Gastroesophageal sphincter (tissue), 3 donors: ENCODE measurements around the gene BOLA1.

Source experiments
- EP300 ChIP-seq: sonication (generic); formaldehyde crosslinking; IDR thresholded peaks from one replicate; pipeline ENCODE4 v1.6.1; 2017; ENCODE audit warnings: antibody characterized with exemption, mild to moderate bottlenecking
- POLR2A ChIP-seq, 2 donors: fragments of 450-650 bp; IDR thresholded peaks; one replicate each; pipeline ENCODE4 v1.6.1; 2017; ENCODE audit warnings: antibody characterized with exemption in 2 of 2, mild to moderate bottlenecking in 2 of 2, moderate library complexity in 1 of 2
- POLR2AphosphoS5 ChIP-seq: sonication (generic); formaldehyde crosslinking; IDR thresholded peaks from one replicate; pipeline ENCODE4 v1.6.1; 2017; ENCODE audit warnings: antibody characterized with exemption
- TF ChIP-seq, protein P1 (sequence below), 4 experiments: fragments of 200-600 bp in 2 of 4; fragments of 450-650 bp in 2 of 4; sonication (generic) in 1 of 4; IDR thresholded peaks; one replicate each; pipeline ENCODE4 v1.5.1; 2017 to 2019; ENCODE audit warnings: antibody characterized with exemption in 4 of 4, mild to moderate bottlenecking in 2 of 4, moderate library complexity in 2 of 4

GRCh38 chr1:149929856-149930255, 30.5 kb downstream of the BOLA1 start:
- TF ChIP-seq POLR2A (IDR thresholded peaks at IDR 0.05) (no peak), EP300 (no peak), POLR2AphosphoS5 (no peak)
- TF ChIP-seq, protein P1, sequence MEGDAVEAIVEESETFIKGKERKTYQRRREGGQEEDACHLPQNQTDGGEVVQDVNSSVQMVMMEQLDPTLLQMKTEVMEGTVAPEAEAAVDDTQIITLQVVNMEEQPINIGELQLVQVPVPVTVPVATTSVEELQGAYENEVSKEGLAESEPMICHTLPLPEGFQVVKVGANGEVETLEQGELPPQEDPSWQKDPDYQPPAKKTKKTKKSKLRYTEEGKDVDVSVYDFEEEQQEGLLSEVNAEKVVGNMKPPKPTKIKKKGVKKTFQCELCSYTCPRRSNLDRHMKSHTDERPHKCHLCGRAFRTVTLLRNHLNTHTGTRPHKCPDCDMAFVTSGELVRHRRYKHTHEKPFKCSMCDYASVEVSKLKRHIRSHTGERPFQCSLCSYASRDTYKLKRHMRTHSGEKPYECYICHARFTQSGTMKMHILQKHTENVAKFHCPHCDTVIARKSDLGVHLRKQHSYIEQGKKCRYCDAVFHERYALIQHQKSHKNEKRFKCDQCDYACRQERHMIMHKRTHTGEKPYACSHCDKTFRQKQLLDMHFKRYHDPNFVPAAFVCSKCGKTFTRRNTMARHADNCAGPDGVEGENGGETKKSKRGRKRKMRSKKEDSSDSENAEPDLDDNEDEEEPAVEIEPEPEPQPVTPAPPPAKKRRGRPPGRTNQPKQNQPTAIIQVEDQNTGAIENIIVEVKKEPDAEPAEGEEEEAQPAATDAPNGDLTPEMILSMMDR (IDR thresholded peaks at IDR 0.05) = no peak
